ENCODE measurements around the gene HDDC3. TPM values are rescaled to one million over a fixed set of nuclear protein-coding genes. Genes with fewer than 3 reads are reported as not detected.

HDDC3 gene
- total RNA-seq, 4 donors from 2014 or later, result 13.4 to 22.2 (median 17.2) TPM

GRCh38 chr15:90895571-90896117 lies 36.7 kb downstream of the HDDC3 start:
- H3K4me1 ChIP-seq, result no peaks in the 10 kb centered on the region
- TF ChIP-seq POLR2A (IDR thresholded peaks at IDR 0.05), result no peak
- no peak for TF ChIP-seq CTCF (IDR thresholded peaks at IDR 0.05 in 4 of 5, conservative IDR thresholded peaks at IDR 0.05 in 1 of 5)
- no peaks in the 10 kb centered on the region for H3K27me3 ChIP-seq
- intact Hi-C loops (cut with DNase I; ENCODE audit: low total_unique reads), result no loop called here
- in situ Hi-C loops (cut with MboI; ENCODE audit: low sequenced_read_pairs in 4 of 4), result loop anchor here (10.0 to 25.0 kb wide), 4 partner anchors 183 to 583 kb away; partner anchors contain the start of gene BLM (in 2 of the 4)
- H3K4me3 ChIP-seq, result no peak overlapping the region
- no peak overlapping the region for H3K27ac ChIP-seq
- no peaks in the 10 kb centered on the region for H3K9me3 ChIP-seq
- H3K36me3 ChIP-seq, result peaks cover 0 to 12% of the 10 kb centered on the region in 2 donors
- no peak for ATAC-seq
- DNase-seq, result no peak

GRCh38 chr15:90893175-90894090 lies 38.9 kb downstream of the HDDC3 start:
- DNase-seq (no peak), ATAC-seq (no peak)
- H3K4me3 ChIP-seq, result no peak overlapping the region
- intact Hi-C loops (cut with DNase I; ENCODE audit: low total_unique reads), result no loop called here
- in situ Hi-C loops (cut with MboI; ENCODE audit: low sequenced_read_pairs in 4 of 4), result loop anchor here (10.0 to 25.0 kb wide), 4 partner anchors 181 to 581 kb away; partner anchors contain the start of gene BLM (in 2 of the 4)
- H3K9me3 ChIP-seq, result no peaks in the 10 kb centered on the region
- no peaks in the 10 kb centered on the region for H3K27me3 ChIP-seq
- TF ChIP-seq CTCF (IDR thresholded peaks at IDR 0.05 in 4 of 5, conservative IDR thresholded peaks at IDR 0.05 in 1 of 5) (peak in 1 of 5 experiments; percentile 20), POLR2A (IDR thresholded peaks at IDR 0.05) (no peak)
- H3K27ac ChIP-seq, result no peak overlapping the region
- no peaks in the 10 kb centered on the region for H3K4me1 ChIP-seq
- peaks cover 0 to 12% of the 10 kb centered on the region in 2 donors for H3K36me3 ChIP-seq

GRCh38 chr15:90892498-90893174 lies 39.7 kb downstream of the HDDC3 start:
- intact Hi-C loops (cut with DNase I; ENCODE audit: low total_unique reads), result no loop called here
- Histone ChIP-seq H3K4me3 (no peak overlapping the region), H3K9me3 (no peaks in the 10 kb centered on the region), H3K27me3 (no peaks in the 10 kb centered on the region), H3K27ac (no peak overlapping the region), H3K36me3 (peaks cover 0 to 12% of the 10 kb centered on the region in 2 donors), H3K4me1 (no peaks in the 10 kb centered on the region)
- no peak for DNase-seq
- in situ Hi-C loops (cut with MboI; ENCODE audit: low sequenced_read_pairs in 4 of 4), result loop anchor here (10.0 to 25.0 kb wide), 4 partner anchors 180 to 580 kb away; partner anchors contain the start of gene BLM (in 2 of the 4)
- ATAC-seq, result no peak
- TF ChIP-seq POLR2A (IDR thresholded peaks at IDR 0.05), result no peak
- no peak for TF ChIP-seq CTCF (IDR thresholded peaks at IDR 0.05 in 4 of 5, conservative IDR thresholded peaks at IDR 0.05 in 1 of 5)

GRCh38 chr15:90892023-90892422 lies 40.3 kb downstream of the HDDC3 start:
- no peak overlapping the region for H3K4me3 ChIP-seq
- H3K36me3 ChIP-seq, result peaks cover 0 to 12% of the 10 kb centered on the region in 2 donors
- ATAC-seq (no peak), DNase-seq (no peak)
- in situ Hi-C loops (cut with MboI; ENCODE audit: low sequenced_read_pairs in 4 of 4) (loop anchor here (10.0 to 25.0 kb wide), 4 partner anchors 180 to 580 kb away; partner anchors contain the start of gene BLM (in 2 of the 4)), intact Hi-C loops (cut with DNase I; ENCODE audit: low total_unique reads) (no loop called here)
- H3K9me3 ChIP-seq, result no peaks in the 10 kb centered on the region
- H3K4me1 ChIP-seq, result no peaks in the 10 kb centered on the region
- H3K27ac ChIP-seq, result no peak overlapping the region
- H3K27me3 ChIP-seq, result no peaks in the 10 kb centered on the region
- no peak for TF ChIP-seq POLR2A (IDR thresholded peaks at IDR 0.05)
- TF ChIP-seq CTCF (IDR thresholded peaks at IDR 0.05 in 4 of 5, conservative IDR thresholded peaks at IDR 0.05 in 1 of 5), result no peak

All from gastrocnemius medialis (tissue), 4 donors.